ENCODE results near the gene TRIM65. TPM values are rescaled to one million over a fixed set of nuclear protein-coding genes. Genes with fewer than 3 reads are reported as not detected.

The TRIM65 gene
- total and polyA plus RNA-seq, 2 of the 13 experiments (the other 11 are each of a cell fraction or from before 2014, with no cell fraction given): 10.3 to 22.4 TPM

DNA sequence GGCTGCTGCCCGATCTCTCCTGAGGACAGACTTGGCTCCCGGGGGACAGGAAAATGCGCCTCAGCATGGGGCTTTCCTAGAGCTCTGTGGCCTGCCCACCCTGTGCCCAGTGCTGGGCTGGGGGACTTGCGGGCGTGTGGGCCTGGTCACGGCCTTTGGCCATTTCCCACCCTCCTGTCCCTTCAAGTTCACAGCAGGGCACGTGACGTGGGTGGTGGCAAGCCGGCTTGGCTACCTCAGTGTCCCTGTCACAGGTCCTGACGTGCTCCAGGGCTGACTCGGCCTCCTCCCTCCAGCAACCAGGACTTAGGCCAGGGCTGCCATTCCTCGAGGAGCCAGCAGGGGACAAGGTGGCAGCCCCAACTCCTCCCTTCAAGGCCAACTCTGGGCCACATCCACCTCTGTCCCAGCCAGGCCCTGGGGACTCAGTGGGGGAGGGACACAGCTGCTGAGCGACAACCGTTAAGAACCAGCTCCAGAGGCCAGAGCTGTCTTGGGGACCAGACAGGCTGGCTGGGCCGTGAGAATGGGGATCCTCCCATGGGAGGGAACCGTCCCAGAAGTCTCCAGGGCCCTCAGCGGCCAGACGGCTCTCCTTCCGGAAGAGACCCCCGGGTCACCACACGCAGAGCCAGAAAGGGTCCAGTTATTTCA lies 51.6 kb downstream of the TRIM65 start (continued):
- no peak for TF ChIP-seq ZNF549 (CRISPR knock-in tag; IDR thresholded peaks at IDR 0.05)
- TF ChIP-seq, protein P1, sequence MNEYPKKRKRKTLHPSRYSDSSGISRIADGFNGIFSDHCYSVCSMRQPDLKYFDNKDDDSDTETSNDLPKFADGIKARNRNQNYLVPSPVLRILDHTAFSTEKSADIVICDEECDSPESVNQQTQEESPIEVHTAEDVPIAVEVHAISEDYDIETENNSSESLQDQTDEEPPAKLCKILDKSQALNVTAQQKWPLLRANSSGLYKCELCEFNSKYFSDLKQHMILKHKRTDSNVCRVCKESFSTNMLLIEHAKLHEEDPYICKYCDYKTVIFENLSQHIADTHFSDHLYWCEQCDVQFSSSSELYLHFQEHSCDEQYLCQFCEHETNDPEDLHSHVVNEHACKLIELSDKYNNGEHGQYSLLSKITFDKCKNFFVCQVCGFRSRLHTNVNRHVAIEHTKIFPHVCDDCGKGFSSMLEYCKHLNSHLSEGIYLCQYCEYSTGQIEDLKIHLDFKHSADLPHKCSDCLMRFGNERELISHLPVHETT (CRISPR knock-in tag; conservative IDR thresholded peaks at IDR 0.05): no peak
- TF ChIP-seq, protein P2, sequence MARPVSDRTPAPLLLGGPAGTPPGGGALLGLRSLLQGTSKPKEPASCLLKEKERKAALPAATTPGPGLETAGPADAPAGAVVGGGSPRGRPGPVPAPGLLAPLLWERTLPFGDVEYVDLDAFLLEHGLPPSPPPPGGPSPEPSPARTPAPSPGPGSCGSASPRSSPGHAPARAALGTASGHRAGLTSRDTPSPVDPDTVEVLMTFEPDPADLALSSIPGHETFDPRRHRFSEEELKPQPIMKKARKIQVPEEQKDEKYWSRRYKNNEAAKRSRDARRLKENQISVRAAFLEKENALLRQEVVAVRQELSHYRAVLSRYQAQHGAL (CRISPR knock-in tag; IDR thresholded peaks at IDR 0.05; ENCODE audit: not compliant biosample characterization): no peak
- TF ChIP-seq MYNN (CRISPR knock-in tag; IDR thresholded peaks at IDR 0.05; ENCODE audit: low read depth): no peak
- peak; percentile 67 for TF ChIP-seq RBM39 (IDR thresholded peaks at IDR 0.05; ENCODE audit: low read depth, low read length, poor library complexity, severe bottlenecking)
- no peak for TF ChIP-seq ZNF367 (CRISPR knock-in tag; IDR thresholded peaks at IDR 0.05; ENCODE audit: borderline replicate concordance)
- TF ChIP-seq ZNF224 (CRISPR knock-in tag; IDR thresholded peaks at IDR 0.05): no peak
- TF ChIP-seq, protein P3, sequence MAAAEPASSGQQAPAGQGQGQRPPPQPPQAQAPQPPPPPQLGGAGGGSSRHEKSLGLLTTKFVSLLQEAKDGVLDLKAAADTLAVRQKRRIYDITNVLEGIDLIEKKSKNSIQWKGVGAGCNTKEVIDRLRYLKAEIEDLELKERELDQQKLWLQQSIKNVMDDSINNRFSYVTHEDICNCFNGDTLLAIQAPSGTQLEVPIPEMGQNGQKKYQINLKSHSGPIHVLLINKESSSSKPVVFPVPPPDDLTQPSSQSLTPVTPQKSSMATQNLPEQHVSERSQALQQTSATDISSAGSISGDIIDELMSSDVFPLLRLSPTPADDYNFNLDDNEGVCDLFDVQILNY (CRISPR knock-in tag; conservative IDR thresholded peaks at IDR 0.05): no peak
- TF ChIP-seq, protein P4, sequence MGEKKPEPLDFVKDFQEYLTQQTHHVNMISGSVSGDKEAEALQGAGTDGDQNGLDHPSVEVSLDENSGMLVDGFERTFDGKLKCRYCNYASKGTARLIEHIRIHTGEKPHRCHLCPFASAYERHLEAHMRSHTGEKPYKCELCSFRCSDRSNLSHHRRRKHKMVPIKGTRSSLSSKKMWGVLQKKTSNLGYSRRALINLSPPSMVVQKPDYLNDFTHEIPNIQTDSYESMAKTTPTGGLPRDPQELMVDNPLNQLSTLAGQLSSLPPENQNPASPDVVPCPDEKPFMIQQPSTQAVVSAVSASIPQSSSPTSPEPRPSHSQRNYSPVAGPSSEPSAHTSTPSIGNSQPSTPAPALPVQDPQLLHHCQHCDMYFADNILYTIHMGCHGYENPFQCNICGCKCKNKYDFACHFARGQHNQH (CRISPR knock-in tag; IDR thresholded peaks at IDR 0.05): peak; percentile 69; the same call in 1 of the 2 replicates
- TF ChIP-seq, protein P5, sequence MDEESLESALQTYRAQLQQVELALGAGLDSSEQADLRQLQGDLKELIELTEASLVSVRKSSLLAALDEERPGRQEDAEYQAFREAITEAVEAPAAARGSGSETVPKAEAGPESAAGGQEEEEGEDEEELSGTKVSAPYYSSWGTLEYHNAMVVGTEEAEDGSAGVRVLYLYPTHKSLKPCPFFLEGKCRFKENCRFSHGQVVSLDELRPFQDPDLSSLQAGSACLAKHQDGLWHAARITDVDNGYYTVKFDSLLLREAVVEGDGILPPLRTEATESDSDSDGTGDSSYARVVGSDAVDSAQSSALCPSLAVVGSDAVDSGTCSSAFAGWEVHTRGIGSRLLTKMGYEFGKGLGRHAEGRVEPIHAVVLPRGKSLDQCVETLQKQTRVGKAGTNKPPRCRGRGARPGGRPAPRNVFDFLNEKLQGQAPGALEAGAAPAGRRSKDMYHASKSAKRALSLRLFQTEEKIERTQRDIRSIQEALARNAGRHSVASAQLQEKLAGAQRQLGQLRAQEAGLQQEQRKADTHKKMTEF (CRISPR knock-in tag; IDR thresholded peaks at IDR 0.05): peak; percentile 72
- peak; percentile 91 for TF ChIP-seq ZNF891 (CRISPR knock-in tag; IDR thresholded peaks at IDR 0.05)
- no peak for TF ChIP-seq TOE1 (CRISPR knock-in tag; IDR thresholded peaks at IDR 0.05)
- TF ChIP-seq, protein P6, sequence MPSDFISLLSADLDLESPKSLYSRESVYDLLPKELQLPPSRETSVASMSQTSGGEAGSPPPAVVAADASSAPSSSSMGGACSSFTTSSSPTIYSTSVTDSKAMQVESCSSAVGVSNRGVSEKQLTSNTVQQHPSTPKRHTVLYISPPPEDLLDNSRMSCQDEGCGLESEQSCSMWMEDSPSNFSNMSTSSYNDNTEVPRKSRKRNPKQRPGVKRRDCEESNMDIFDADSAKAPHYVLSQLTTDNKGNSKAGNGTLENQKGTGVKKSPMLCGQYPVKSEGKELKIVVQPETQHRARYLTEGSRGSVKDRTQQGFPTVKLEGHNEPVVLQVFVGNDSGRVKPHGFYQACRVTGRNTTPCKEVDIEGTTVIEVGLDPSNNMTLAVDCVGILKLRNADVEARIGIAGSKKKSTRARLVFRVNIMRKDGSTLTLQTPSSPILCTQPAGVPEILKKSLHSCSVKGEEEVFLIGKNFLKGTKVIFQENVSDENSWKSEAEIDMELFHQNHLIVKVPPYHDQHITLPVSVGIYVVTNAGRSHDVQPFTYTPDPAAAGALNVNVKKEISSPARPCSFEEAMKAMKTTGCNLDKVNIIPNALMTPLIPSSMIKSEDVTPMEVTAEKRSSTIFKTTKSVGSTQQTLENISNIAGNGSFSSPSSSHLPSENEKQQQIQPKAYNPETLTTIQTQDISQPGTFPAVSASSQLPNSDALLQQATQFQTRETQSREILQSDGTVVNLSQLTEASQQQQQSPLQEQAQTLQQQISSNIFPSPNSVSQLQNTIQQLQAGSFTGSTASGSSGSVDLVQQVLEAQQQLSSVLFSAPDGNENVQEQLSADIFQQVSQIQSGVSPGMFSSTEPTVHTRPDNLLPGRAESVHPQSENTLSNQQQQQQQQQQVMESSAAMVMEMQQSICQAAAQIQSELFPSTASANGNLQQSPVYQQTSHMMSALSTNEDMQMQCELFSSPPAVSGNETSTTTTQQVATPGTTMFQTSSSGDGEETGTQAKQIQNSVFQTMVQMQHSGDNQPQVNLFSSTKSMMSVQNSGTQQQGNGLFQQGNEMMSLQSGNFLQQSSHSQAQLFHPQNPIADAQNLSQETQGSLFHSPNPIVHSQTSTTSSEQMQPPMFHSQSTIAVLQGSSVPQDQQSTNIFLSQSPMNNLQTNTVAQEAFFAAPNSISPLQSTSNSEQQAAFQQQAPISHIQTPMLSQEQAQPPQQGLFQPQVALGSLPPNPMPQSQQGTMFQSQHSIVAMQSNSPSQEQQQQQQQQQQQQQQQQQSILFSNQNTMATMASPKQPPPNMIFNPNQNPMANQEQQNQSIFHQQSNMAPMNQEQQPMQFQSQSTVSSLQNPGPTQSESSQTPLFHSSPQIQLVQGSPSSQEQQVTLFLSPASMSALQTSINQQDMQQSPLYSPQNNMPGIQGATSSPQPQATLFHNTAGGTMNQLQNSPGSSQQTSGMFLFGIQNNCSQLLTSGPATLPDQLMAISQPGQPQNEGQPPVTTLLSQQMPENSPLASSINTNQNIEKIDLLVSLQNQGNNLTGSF (CRISPR knock-in tag; IDR thresholded peaks at IDR 0.05): 0 out of 2 replicates have a peak, but pooled peaks have one; percentile 2
- TF ChIP-seq ZNF383 (CRISPR knock-in tag; IDR thresholded peaks at IDR 0.05; ENCODE audit: borderline replicate concordance): no peak

Data from HepG2 (cell line).